HG03045 (cell line): ENCODE measurements around the gene MAGI2.
"Not testable (repeated sequence)": the region's sequence is repeated elsewhere in the genome, so short reads cannot be mapped to it uniquely, and the experiment has no call there.

Experiments
- ATAC-seq: cut with Tn5 transposase; IDR thresholded peaks from one replicate; pipeline ENCODE4 v1.9.1; 2021; ENCODE audit warnings: mild to moderate bottlenecking, moderate library complexity; ENCODE audit not compliant: unreplicated experiment

Gene MAGI2

GRCh38 chr7:78329001-78329655 is 1124.3 kb downstream of the MAGI2 start:
- ATAC-seq, result no peak

GRCh38 chr7:78327718-78328117 is 1125.7 kb downstream of the MAGI2 start:
- no peak for ATAC-seq

GRCh38 chr7:78326876-78327275 is 1126.6 kb downstream of the MAGI2 start:
- no peak for ATAC-seq

GRCh38 chr7:78326189-78326588 is 1127.3 kb downstream of the MAGI2 start:
- no peak for ATAC-seq

GRCh38 chr7:78323118-78323517 is 1130.3 kb downstream of the MAGI2 start:
- ATAC-seq, result no peak

GRCh38 chr7:78322231-78322630 is 1131.2 kb downstream of the MAGI2 start:
- ATAC-seq, result not testable (repeated sequence)

GRCh38 chr7:78317371-78317770 is 1136.1 kb downstream of the MAGI2 start:
- ATAC-seq, result no peak

GRCh38 chr7:78316110-78316509 is 1137.4 kb downstream of the MAGI2 start:
- no peak for ATAC-seq

GRCh38 chr7:78315119-78315518 is 1138.3 kb downstream of the MAGI2 start:
- no peak for ATAC-seq

- no peak for ATAC-seq
Observed at GRCh38 chr7:78311181-78311580, 1142.3 kb downstream of the MAGI2 start.

GRCh38 chr7:78307892-78308291 is 1145.6 kb downstream of the MAGI2 start:
- no peak for ATAC-seq

GRCh38 chr7:78306634-78307033 is 1146.8 kb downstream of the MAGI2 start:
- ATAC-seq, result no peak

- ATAC-seq, result no peak
Observed at GRCh38 chr7:78301407-78301806, 1152.1 kb downstream of the MAGI2 start.

- no peak for ATAC-seq
Observed at GRCh38 chr7:78299088-78299487, 1154.4 kb downstream of the MAGI2 start.

GRCh38 chr7:78296644-78297371 is 1156.7 kb downstream of the MAGI2 start:
- ATAC-seq, result no peak

- ATAC-seq, result no peak
Observed at GRCh38 chr7:78296046-78296597, 1157.3 kb downstream of the MAGI2 start.

- not testable (repeated sequence) for ATAC-seq
Observed at GRCh38 chr7:78289471-78289870, 1164.0 kb downstream of the MAGI2 start.

GRCh38 chr7:78284945-78285344 is 1168.5 kb downstream of the MAGI2 start:
- no peak for ATAC-seq

- no peak for ATAC-seq
Observed at GRCh38 chr7:78280276-78280675, 1173.2 kb downstream of the MAGI2 start.

GRCh38 chr7:78279457-78279856 is 1174.0 kb downstream of the MAGI2 start:
- no peak for ATAC-seq

- no peak for ATAC-seq
Observed at GRCh38 chr7:78279032-78279431, 1174.4 kb downstream of the MAGI2 start.

- ATAC-seq, result no peak
Observed at GRCh38 chr7:78267141-78267540, 1186.3 kb downstream of the MAGI2 start.
